HPDE6-E6E7 (cell line): ENCODE measurements around the gene MAPKBP1.

ENCODE experiments used
- DNase-seq: peaks from one replicate; pipeline ENCODE4 v3.0.0; 2011; ENCODE audit warnings: missing footprints; ENCODE audit errors: extremely low spot score

Gene MAPKBP1

DNA sequence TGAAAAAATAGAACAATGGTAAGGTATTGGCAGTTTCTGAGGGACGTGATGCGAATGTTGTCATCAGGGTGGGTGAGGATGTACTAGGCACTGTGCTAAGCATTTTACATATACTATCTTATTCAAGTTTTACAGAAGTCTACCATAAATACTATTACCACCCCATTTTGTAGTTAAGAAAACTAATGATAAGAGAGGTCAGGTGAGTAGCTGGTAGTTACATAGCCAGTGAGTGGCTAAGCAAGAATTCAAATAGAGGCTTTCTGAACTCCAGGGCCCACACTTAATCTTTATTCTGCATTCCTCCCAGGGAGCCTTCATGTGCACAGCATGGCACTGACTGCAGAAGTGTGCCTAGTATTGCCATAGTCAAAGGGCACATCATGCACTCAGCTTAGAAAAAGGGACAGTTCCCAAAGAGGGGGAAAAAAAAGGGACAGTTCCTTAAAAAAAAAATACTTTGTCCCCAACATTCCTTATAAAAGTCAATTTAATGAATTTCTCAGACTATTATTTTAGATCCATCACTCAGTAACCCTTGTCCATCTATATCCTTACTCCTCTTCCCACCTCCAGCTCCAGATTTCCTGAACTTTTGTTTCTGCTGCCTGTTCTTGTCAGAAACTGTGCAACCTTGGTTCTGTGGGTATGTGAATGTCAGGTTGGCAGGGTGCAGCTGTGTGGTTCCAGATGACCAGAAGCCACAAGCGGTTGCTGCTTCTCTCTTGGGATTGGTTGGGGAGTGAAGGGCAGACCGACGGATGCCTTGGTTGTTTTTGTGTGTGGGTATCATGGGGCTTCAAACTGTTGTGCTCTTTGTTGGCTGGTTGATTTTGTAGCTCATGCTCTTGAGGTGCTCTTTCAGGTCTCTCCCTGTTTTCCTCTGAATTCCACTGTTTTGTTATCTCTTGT is 8.3 kb downstream of the MAPKBP1 start:
- DNase-seq: no peak

DNA sequence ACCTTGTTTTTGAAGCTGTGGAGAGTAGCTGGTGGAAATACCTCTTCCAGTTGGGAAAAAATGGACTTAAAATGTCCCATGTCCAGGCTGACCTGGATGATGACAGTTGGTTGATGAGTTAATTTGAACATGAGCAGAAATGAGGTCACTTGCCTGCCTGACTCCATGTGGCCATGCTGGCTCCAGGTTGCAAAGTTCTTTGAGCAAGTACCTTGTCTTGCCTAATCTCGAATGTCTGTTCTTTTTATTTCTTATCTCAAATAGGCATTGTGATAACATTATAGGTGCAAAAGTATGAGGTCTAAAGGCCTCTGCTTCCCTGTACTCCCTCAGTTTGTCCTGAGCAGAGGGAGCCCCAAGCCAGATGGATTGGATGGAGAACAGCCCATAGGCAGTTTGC is 9.0 kb downstream of the MAPKBP1 start:
- DNase-seq: no peak

GRCh38 chr15:41788262-41788661 is 14.0 kb downstream of the MAPKBP1 start:
- no peak for DNase-seq

GRCh38 chr15:41789236-41789635 is 15.0 kb downstream of the MAPKBP1 start:
- no peak for DNase-seq

DNA sequence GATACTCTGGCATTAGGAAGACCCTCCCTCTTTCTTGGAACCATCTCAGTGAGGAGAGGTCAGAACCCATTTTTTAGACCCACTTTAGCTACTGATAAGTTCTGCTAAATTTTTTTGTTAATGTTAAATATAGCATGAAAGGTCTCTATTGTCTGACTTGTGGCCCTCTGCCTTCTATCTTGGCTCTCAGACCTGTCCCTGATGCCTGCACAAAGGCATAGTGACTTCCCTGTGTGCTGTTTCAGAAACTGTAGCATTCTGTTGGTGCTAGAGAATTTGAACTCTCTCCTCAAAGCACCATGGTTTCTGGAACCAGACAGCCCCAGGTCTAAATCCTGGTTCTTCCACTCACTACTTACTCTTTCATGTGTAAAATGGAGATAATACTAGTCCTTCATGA is 15.4 kb downstream of the MAPKBP1 start:
- no peak for DNase-seq

DNA sequence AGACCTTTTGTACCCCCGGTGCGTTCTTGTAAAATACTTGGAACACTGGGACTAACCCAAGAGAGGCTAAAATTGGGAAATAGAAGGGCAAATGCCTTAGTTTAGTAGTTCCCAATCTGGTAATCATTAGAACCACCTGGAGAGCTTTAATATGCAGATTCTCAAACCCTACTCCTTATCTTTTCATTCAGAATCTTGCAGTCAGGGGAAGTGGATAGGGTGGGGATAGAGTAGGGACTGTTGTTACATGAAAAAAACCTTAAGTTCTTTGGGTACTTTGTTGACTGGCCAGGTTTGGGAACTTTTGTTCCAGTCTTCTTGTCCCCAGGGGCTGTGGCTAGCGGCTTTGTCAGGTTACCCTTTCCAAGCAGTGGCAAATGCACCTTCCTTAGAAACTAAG is 15.9 kb downstream of the MAPKBP1 start:
- no peak for DNase-seq

DNA sequence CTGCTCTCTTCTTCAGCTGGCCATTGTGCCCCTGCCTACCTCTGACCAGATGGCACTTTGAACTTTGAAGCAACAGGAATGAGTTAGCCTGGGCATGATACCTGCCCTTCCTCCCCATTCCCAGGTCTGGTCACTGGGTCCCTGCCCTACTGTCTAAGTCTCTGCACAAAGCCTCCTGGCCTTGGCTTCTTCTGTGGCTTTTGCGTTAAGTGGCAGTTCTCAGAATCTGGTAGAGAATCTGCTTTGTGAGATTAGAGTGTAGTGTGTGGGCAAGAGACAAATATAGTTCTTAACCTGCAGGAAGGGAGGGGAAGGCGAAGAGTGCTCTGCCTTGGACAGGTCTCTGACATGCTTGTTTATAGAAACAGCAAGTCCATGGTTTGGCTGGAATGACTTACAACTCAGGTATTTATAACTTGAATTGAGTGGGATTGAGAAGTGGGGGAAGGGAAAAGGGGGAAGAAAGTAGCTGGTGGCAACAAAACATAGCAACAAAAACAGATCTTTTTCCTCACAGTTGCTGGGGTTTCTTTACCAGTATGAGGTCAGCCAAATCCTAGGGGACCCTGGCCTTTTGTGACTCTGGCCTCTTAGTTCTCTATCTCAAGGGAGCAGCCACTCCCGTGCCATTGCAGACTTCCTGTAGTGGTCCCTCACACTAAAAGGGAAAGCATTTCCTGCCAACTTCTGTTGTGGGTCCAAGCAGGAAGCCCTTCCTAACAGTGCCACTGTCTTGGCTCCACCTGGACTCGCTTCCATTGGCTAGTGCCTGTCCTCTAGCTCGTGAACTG is 16.7 kb downstream of the MAPKBP1 start:
- no peak for DNase-seq

GRCh38 chr15:41791547-41791937 is 17.3 kb downstream of the MAPKBP1 start:
- DNase-seq: no peak

GRCh38 chr15:41792000-41792637 is 17.8 kb downstream of the MAPKBP1 start:
- DNase-seq: no peak

DNA sequence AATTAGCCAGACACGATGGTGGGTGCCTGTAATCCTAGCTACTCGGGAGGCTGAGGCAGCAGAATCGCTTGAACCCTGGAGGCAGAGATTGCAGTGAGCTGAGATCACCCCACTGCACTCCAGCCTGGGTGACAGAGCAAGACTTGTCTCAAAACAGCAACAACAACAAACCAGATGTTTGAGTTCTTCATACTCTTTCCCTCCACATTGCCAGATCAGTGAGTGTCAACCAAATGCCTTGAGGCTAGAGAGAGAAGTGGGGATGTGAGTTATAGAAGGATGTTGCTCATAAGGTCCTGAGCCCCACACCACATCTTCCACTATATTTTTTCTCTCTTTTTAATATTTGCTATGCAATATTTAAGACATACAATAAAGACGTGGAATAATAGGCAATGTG is 19.8 kb downstream of the MAPKBP1 start:
- no peak for DNase-seq

DNA sequence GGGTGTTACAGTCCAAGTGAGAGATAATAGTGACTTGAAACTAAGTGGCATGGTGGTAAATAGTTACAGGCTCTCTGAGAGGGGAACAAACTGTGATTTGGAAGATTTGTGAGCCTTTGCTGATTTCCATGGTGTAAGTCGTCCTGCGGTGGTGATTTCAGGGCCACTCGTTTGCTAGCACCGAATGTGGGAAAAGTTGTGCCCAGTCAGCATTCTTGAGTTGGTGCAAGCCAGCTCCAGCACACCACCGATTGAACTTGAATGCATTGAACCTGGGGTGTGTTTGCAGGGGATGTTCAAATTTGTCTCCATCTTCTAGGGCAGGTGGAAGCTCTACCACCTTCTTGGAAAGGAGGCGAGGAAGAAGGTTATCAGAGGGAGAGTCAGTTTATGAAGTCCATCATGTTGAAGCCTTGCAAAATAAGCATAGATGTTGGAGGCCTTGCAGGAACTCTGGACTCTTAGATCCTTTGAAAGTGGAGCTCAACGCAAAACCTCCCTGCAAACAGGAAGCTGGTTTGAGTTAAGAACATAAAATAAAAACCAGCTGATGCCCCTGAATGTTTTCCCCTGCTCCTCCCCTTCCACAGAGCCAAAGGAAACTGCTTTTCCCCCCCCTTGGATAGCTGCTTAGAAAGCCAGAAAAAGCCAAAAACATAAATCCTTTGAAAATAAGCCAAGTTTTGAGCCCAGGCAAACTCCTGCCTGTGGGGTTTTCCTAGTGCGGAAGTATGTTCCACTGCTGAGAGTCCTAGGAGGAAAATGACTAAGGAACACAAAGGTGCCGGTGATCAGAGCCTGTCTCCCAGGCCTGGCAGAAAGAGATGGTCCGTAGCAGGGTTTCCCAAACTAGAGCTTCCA is 21.9 kb downstream of the MAPKBP1 start:
- no peak for DNase-seq

DNA sequence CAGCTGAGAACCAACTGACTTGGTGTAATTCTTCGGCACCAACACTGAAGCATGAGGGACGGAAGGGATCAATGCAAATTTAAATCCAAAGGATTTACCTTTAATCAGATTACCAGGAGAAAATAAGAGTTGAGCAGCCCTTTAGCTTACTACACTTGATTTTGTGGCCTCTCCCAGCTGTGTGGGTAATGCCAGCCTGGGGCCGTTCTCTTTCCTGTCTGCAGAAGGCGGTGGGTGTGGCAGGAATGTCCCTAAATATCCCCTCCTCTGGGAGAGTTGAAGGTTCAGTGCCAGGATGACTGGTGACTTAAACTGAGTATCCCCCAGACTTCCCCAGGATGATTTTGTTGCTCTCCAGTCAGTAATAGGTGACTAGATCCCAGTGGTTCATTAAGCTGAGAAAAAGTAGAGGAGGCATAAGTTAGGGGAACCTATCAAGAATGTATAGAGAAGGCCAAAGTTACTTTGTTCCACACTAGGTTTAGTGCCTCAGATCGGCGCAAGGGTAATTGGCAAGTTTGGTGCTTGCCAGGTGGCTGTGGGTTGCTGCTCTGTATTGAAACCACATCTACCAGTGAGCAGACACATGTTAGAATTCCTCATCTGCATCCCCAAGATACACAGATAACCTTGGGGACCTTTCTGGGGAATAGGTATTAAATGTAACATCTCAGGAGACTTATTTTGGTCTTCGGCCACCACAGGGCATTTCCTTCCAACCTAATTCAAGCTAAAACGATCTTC is 23.1 kb downstream of the MAPKBP1 start:
- DNase-seq: no peak

DNA sequence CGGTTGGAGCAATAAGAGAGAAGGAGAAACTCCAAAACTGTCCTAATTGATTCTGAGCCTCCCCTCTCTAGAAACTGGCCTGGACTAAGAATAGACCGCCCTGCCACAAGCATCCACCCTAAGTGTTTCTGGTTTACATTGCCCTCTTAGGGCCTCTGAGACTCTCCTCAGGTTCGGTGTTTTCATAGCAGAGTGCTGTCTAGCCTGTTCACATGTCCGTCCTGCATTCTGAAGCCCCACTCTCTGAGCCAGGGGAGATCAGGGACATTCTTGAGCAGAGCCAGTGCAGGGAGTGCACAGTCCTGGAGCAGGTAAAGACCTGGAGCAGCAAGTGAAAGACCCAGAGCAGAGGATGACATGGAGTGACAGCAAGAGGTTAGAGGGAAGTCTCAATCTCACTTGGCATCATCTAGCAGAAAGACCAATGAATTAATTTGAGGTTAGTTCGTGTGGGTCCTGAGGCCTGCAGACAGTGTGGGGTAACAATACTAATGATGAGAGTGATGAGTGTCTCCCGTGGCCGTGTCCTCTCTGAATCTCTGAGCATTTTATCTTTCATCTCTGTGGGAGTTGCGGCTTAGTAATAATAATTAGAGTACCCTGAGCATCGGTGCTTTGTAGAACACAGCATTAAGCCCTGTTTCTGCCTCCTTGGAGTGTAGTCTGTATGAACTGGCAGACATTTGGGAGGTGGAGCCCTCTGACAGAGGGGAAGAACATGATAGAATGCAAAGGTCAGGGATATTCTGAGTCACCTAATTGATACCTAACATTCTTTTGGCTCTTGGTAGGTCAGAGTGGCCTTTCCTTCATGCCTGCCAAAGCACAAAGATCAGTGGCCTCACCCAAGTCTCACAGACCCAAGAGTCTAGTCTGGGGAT is 24.6 kb downstream of the MAPKBP1 start:
- no peak for DNase-seq

- no peak for DNase-seq
Observed at GRCh38 chr15:41799488-41799805, 25.2 kb downstream of the MAPKBP1 start.

DNA sequence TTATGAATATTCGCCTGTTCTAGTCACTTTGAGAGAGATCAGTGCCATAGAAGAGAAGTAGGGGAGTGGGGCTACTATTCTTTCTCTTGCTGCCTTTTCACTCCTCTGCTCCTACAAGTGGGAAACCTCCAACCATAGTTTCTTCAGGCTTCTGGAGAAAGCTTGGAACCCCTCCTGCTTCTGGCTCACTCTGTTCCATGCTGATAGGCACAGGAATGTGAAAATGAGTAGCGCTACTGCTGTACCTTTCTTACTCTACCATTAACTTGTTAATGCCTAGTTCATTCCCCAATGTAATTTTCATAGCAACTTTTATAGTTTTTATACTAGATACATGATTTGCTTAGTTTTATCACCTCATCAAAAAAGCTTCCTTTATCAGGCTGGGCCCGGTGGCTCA is 26.9 kb downstream of the MAPKBP1 start:
- DNase-seq: no peak

GRCh38 chr15:41801850-41802455 is 27.7 kb downstream of the MAPKBP1 start:
- no peak for DNase-seq

DNA sequence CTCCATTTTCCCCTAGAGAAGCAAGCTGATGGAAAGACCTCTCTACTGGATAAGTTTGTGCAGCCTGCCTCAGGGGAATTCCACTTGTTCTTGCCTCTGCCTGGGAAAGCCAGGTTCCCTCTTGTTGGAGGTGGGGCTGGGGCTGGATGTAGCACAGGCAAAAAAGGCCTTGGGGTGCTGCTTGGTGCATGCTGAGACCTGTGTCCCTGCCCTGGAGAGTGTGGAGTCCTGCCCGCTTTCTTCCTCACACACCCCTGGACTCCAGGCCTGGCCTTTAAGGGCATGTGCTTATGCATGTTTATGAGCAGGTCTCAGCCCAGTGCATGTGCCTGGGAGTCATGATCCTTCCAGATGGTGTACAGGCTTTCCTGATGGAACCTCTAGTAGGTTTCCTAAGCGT is 30.1 kb downstream of the MAPKBP1 start:
- DNase-seq: peak; percentile 94

- no peak for DNase-seq
Observed at GRCh38 chr15:41804916-41805666, 30.8 kb downstream of the MAPKBP1 start.

GRCh38 chr15:41805711-41806110 is 31.4 kb downstream of the MAPKBP1 start:
- no peak for DNase-seq
